Measurements from ENCODE around the gene HENMT1. TPM values are rescaled to one million over a fixed set of nuclear protein-coding genes. Genes with fewer than 3 reads are reported as not detected.

HENMT1 gene
- polyA plus RNA-seq, 2 of the 4 experiments (the other 2 are of a cell fraction), result 8.1 to 9.7 TPM

GRCh38 chr1:108611984-108612383 is 48.9 kb downstream of the HENMT1 start:
- no peaks in the 10 kb centered on the region for H3K9me3 ChIP-seq
- H3K4me3 ChIP-seq, result no peak overlapping the region
- H3K4me2 ChIP-seq, result no peak overlapping the region
- no peak overlapping the region for H3K27ac ChIP-seq
- WGBS (ENCODE audit: missing lambda C conversion rate), result 92% methylated on average over 4 of the region's 4 CpGs
- ChIA-PET CTCF (no interaction called here), POLR2A (no interaction called here)
- no peak for ATAC-seq
- no peaks in the 10 kb centered on the region for H3K4me1 ChIP-seq
- no peak for DNase-seq (ENCODE audit: low read depth in 1 of 2, low spot score in 1 of 2)
- no peak for FAIRE-seq
- no peak for TF ChIP-seq SMC3 (IDR thresholded peaks at IDR 0.05)
- no peak for TF ChIP-seq PHF8 (IDR thresholded peaks at IDR 0.05; ENCODE audit: borderline replicate concordance, low read depth)
- TF ChIP-seq, protein P1, sequence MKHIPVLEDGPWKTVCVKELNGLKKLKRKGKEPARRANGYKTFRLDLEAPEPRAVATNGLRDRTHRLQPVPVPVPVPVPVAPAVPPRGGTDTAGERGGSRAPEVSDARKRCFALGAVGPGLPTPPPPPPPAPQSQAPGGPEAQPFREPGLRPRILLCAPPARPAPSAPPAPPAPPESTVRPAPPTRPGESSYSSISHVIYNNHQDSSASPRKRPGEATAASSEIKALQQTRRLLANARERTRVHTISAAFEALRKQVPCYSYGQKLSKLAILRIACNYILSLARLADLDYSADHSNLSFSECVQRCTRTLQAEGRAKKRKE (CRISPR knock-in tag; IDR thresholded peaks at IDR 0.05; ENCODE audit: low read depth), result no peak
- TF ChIP-seq, protein P2, sequence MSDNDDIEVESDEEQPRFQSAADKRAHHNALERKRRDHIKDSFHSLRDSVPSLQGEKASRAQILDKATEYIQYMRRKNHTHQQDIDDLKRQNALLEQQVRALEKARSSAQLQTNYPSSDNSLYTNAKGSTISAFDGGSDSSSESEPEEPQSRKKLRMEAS (IDR thresholded peaks at IDR 0.05), result no peak
- no peak for TF ChIP-seq HDAC2 (IDR thresholded peaks at IDR 0.05)
- no peak for TF ChIP-seq CEBPB (IDR thresholded peaks at IDR 0.05)
- no peak for TF ChIP-seq TFCP2L1 (CRISPR knock-in tag; IDR thresholded peaks at IDR 0.05)
- no peak for TF ChIP-seq MYC (IDR thresholded peaks at IDR 0.05; ENCODE audit: borderline replicate concordance, low read length)
- no peak for TF ChIP-seq TP53 (CRISPR knock-in tag; IDR thresholded peaks at IDR 0.05)
- TF ChIP-seq FOSL2 (IDR thresholded peaks at IDR 0.05), result no peak
- TF ChIP-seq FOSL2 (CRISPR knock-in tag; IDR thresholded peaks at IDR 0.05), result no peak
- TF ChIP-seq RFX5 (IDR thresholded peaks at IDR 0.05), result no peak
- no peak for TF ChIP-seq JUNB (IDR thresholded peaks at IDR 0.05)
- TF ChIP-seq FOXS1 (CRISPR knock-in tag; IDR thresholded peaks at IDR 0.05), result no peak
- TF ChIP-seq HOXB13 (CRISPR knock-in tag; IDR thresholded peaks at IDR 0.05; ENCODE audit: low read depth), result no peak
- TF ChIP-seq RNF2 (IDR thresholded peaks at IDR 0.05; ENCODE audit: borderline replicate concordance, low read depth), result no peak

GRCh38 chr1:108610073-108610472 is 50.8 kb downstream of the HENMT1 start:
- ATAC-seq (no peak), DNase-seq (ENCODE audit: low read depth in 1 of 2, low spot score in 1 of 2) (no peak), FAIRE-seq (no peak)
- ChIA-PET POLR2A (no interaction called here), CTCF (interaction anchor here (1.0 kb wide), 1 partner anchor 33 kb away, joined by 3 read pairs; no protein-coding TSS in a partner anchor)
- H3K4me3 ChIP-seq, result no peak overlapping the region
- 59% methylated on average over 2 of the region's 2 CpGs for WGBS (ENCODE audit: missing lambda C conversion rate)
- no peaks in the 10 kb centered on the region for H3K9me3 ChIP-seq
- no peak overlapping the region for H3K4me2 ChIP-seq
- peaks cover 8% of the 10 kb centered on the region; the same call in 1 of the 3 replicates for H3K4me1 ChIP-seq
- no peak for TF ChIP-seq HOXB5 (CRISPR knock-in tag; IDR thresholded peaks at IDR 0.05)
- no peak for TF ChIP-seq EHMT2 (IDR thresholded peaks at IDR 0.05; ENCODE audit: low read depth)
- no peak for TF ChIP-seq POLR2AphosphoS2 (conservative IDR thresholded peaks at IDR 0.05; ENCODE audit: low read length)
- TF ChIP-seq, protein P2 (IDR thresholded peaks at IDR 0.05), result no peak
- TF ChIP-seq HDAC2 (IDR thresholded peaks at IDR 0.05), result no peak
- TF ChIP-seq JUN (IDR thresholded peaks at IDR 0.05), result no peak
- no peak for TF ChIP-seq CHD4 (IDR thresholded peaks at IDR 0.05; ENCODE audit: borderline replicate concordance)
- no peak for TF ChIP-seq HEYL (CRISPR knock-in tag; IDR thresholded peaks at IDR 0.05)
- TF ChIP-seq CTCF (IDR thresholded peaks at IDR 0.05), result no peak
- TF ChIP-seq, protein P3, sequence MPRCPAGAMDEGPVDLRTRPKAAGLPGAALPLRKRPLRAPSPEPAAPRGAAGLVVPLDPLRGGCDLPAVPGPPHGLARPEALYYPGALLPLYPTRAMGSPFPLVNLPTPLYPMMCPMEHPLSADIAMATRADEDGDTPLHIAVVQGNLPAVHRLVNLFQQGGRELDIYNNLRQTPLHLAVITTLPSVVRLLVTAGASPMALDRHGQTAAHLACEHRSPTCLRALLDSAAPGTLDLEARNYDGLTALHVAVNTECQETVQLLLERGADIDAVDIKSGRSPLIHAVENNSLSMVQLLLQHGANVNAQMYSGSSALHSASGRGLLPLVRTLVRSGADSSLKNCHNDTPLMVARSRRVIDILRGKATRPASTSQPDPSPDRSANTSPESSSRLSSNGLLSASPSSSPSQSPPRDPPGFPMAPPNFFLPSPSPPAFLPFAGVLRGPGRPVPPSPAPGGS (IDR thresholded peaks at IDR 0.05), result no peak
- no peak for TF ChIP-seq CBX8 (IDR thresholded peaks at IDR 0.05)
- no peak for TF ChIP-seq CHD2 (IDR thresholded peaks at IDR 0.05; ENCODE audit: low read length, partially characterized antibody)
- TF ChIP-seq, protein P4, sequence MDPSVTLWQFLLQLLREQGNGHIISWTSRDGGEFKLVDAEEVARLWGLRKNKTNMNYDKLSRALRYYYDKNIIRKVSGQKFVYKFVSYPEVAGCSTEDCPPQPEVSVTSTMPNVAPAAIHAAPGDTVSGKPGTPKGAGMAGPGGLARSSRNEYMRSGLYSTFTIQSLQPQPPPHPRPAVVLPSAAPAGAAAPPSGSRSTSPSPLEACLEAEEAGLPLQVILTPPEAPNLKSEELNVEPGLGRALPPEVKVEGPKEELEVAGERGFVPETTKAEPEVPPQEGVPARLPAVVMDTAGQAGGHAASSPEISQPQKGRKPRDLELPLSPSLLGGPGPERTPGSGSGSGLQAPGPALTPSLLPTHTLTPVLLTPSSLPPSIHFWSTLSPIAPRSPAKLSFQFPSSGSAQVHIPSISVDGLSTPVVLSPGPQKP (IDR thresholded peaks at IDR 0.05; ENCODE audit: low read depth, low read length), result no peak
- no peak for TF ChIP-seq EP300 (IDR thresholded peaks at IDR 0.05)
- no peak for TF ChIP-seq RAD21 (conservative IDR thresholded peaks at IDR 0.05 in 1 of 2, IDR thresholded peaks at IDR 0.05 in 1 of 2)
- TF ChIP-seq RARB (CRISPR knock-in tag; IDR thresholded peaks at IDR 0.05), result no peak
- no peak for TF ChIP-seq RNF2 (IDR thresholded peaks at IDR 0.05; ENCODE audit: borderline replicate concordance, low read depth)
- no peak for TF ChIP-seq KDM1A (IDR thresholded peaks at IDR 0.05; ENCODE audit: low read depth)
- no peak for TF ChIP-seq PBX3 (IDR thresholded peaks at IDR 0.05)
- no peak overlapping the region for H3K27ac ChIP-seq
